Measurements from ENCODE around the gene NPC2.

NPC2 gene

GRCh38 chr14:74528406-74528805 is 35.3 kb upstream of the NPC2 start:
- Histone ChIP-seq H4K91ac (ENCODE audit: low read length) (no peak overlapping the region), H3K14ac (ENCODE audit: low read length in 2 of 2) (no peak overlapping the region), H3K4me3 (ENCODE audit: insufficient read depth in 1 of 2, low read depth in 1 of 2, low read length in 2 of 2) (no peak overlapping the region), H3K23ac (ENCODE audit: low read length in 2 of 2) (no peak overlapping the region), H3K9ac (ENCODE audit: low read length) (no peak overlapping the region), H2BK120ac (ENCODE audit: low read depth, low read length) (no peak overlapping the region), H2AK5ac (ENCODE audit: low read length, severe bottlenecking) (no peak overlapping the region), H4K8ac (ENCODE audit: low read length) (no peak overlapping the region), H3K4me2 (ENCODE audit: low read length, poor library complexity, severe bottlenecking) (no peak overlapping the region), H2BK5ac (ENCODE audit: low read depth, low read length, poor library complexity, severe bottlenecking) (no peak overlapping the region), H3K36me3 (ENCODE audit: control insufficient read depth in 1 of 2, insufficient read depth in 2 of 2, low read depth in 1 of 2, low read length in 2 of 2) (peaks cover 83 to 91% of the 10 kb centered on the region in 2 experiments), H3K9me3 (ENCODE audit: control insufficient read depth, low read length) (no peaks in the 10 kb centered on the region), H3K4me1 (ENCODE audit: control insufficient read depth, insufficient read depth, low read depth, low read length) (peaks cover 18% of the 10 kb centered on the region), H3K27ac (ENCODE audit: low read length, poor library complexity, severe bottlenecking) (no peak overlapping the region), H3K18ac (ENCODE audit: low read depth in 1 of 2, low read length in 2 of 2) (no peak overlapping the region), H3K79me1 (replicated peaks; ENCODE audit: low read length, poor library complexity, severe bottlenecking) (peaks cover 7% of the 10 kb centered on the region), H2BK12ac (ENCODE audit: low read length in 2 of 2) (no peak overlapping the region), H2AFZ (ENCODE audit: low read depth, low read length) (no peak overlapping the region), H3K27me3 (ENCODE audit: control insufficient read depth in 1 of 2, insufficient read depth in 1 of 2, low read length in 2 of 2) (no peaks in the 10 kb centered on the region), H3K4ac (ENCODE audit: low read depth in 1 of 2, low read length in 2 of 2) (no peak overlapping the region), H2BK15ac (ENCODE audit: low read depth, poor library complexity, severe bottlenecking) (no peak overlapping the region)
- DNase-seq, result no peak
- 95% methylated on average over 14 of the region's 14 CpGs for WGBS

GRCh38 chr14:74527736-74528280 is 34.7 kb upstream of the NPC2 start:
- Histone ChIP-seq H3K14ac (ENCODE audit: low read length in 2 of 2) (no peak overlapping the region), H4K8ac (ENCODE audit: low read length) (no peak overlapping the region), H3K9ac (ENCODE audit: low read length) (no peak overlapping the region), H2AK5ac (ENCODE audit: low read length, severe bottlenecking) (no peak overlapping the region), H3K4me3 (ENCODE audit: insufficient read depth in 1 of 2, low read depth in 1 of 2, low read length in 2 of 2) (no peak overlapping the region), H3K4me2 (ENCODE audit: low read length, poor library complexity, severe bottlenecking) (no peak overlapping the region), H3K4ac (ENCODE audit: low read depth in 1 of 2, low read length in 2 of 2) (no peak overlapping the region), H3K9me3 (ENCODE audit: control insufficient read depth, low read length) (no peaks in the 10 kb centered on the region), H3K27ac (ENCODE audit: low read length, poor library complexity, severe bottlenecking) (no peak overlapping the region), H3K18ac (ENCODE audit: low read depth in 1 of 2, low read length in 2 of 2) (no peak overlapping the region), H2AFZ (ENCODE audit: low read depth, low read length) (no peak overlapping the region), H3K27me3 (ENCODE audit: control insufficient read depth in 1 of 2, insufficient read depth in 1 of 2, low read length in 2 of 2) (no peaks in the 10 kb centered on the region), H2BK15ac (ENCODE audit: low read depth, poor library complexity, severe bottlenecking) (no peak overlapping the region), H2BK12ac (ENCODE audit: low read length in 2 of 2) (no peak overlapping the region), H3K79me1 (replicated peaks; ENCODE audit: low read length, poor library complexity, severe bottlenecking) (peaks cover 13% of the 10 kb centered on the region), H2BK5ac (ENCODE audit: low read depth, low read length, poor library complexity, severe bottlenecking) (no peak overlapping the region), H2BK120ac (ENCODE audit: low read depth, low read length) (no peak overlapping the region), H3K23ac (ENCODE audit: low read length in 2 of 2) (no peak overlapping the region), H3K36me3 (ENCODE audit: control insufficient read depth in 1 of 2, insufficient read depth in 2 of 2, low read depth in 1 of 2, low read length in 2 of 2) (peaks cover 81 to 91% of the 10 kb centered on the region in 2 experiments), H4K91ac (ENCODE audit: low read length) (no peak overlapping the region), H3K4me1 (ENCODE audit: control insufficient read depth, insufficient read depth, low read depth, low read length) (peaks cover 18% of the 10 kb centered on the region)
- WGBS, result 88% methylated on average over 7 of the region's 10 CpGs
- no peak for DNase-seq

- 64% methylated on average over 9 of the region's 10 CpGs for WGBS
- Histone ChIP-seq H3K4me1 (ENCODE audit: control insufficient read depth, insufficient read depth, low read depth, low read length) (peaks cover 16% of the 10 kb centered on the region), H3K27ac (ENCODE audit: low read length, poor library complexity, severe bottlenecking) (no peak overlapping the region), H3K4me3 (ENCODE audit: insufficient read depth in 1 of 2, low read depth in 1 of 2, low read length in 2 of 2) (no peak overlapping the region), H2BK5ac (ENCODE audit: low read depth, low read length, poor library complexity, severe bottlenecking) (no peak overlapping the region), H3K9me3 (ENCODE audit: control insufficient read depth, low read length) (no peaks in the 10 kb centered on the region), H2BK12ac (ENCODE audit: low read length in 2 of 2) (no peak overlapping the region), H3K18ac (ENCODE audit: low read depth in 1 of 2, low read length in 2 of 2) (no peak overlapping the region), H3K14ac (ENCODE audit: low read length in 2 of 2) (no peak overlapping the region), H3K9ac (ENCODE audit: low read length) (no peak overlapping the region), H2AK5ac (ENCODE audit: low read length, severe bottlenecking) (no peak overlapping the region), H3K36me3 (ENCODE audit: control insufficient read depth in 1 of 2, insufficient read depth in 2 of 2, low read depth in 1 of 2, low read length in 2 of 2) (peaks cover 82 to 94% of the 10 kb centered on the region in 2 experiments), H3K79me1 (replicated peaks; ENCODE audit: low read length, poor library complexity, severe bottlenecking) (peaks cover 15% of the 10 kb centered on the region), H3K27me3 (ENCODE audit: control insufficient read depth in 1 of 2, insufficient read depth in 1 of 2, low read length in 2 of 2) (no peaks in the 10 kb centered on the region), H3K4me2 (ENCODE audit: low read length, poor library complexity, severe bottlenecking) (no peak overlapping the region), H4K8ac (ENCODE audit: low read length) (no peak overlapping the region), H3K23ac (ENCODE audit: low read length in 2 of 2) (no peak overlapping the region), H3K4ac (ENCODE audit: low read depth in 1 of 2, low read length in 2 of 2) (no peak overlapping the region), H2BK120ac (ENCODE audit: low read depth, low read length) (no peak overlapping the region), H2AFZ (ENCODE audit: low read depth, low read length) (no peak overlapping the region), H4K91ac (ENCODE audit: low read length) (no peak overlapping the region), H2BK15ac (ENCODE audit: low read depth, poor library complexity, severe bottlenecking) (no peak overlapping the region)
- DNase-seq, result no peak
Measured at GRCh38 chr14:74526854-74527585, 33.9 kb upstream of the NPC2 start.

GRCh38 chr14:74525361-74525851 is 32.3 kb upstream of the NPC2 start:
- WGBS, result 68% methylated on average over 4 of the region's 4 CpGs
- Histone ChIP-seq H3K23ac (ENCODE audit: low read length in 2 of 2) (no peak overlapping the region), H2BK15ac (ENCODE audit: low read depth, poor library complexity, severe bottlenecking) (no peak overlapping the region), H3K79me1 (replicated peaks; ENCODE audit: low read length, poor library complexity, severe bottlenecking) (peaks cover 23% of the 10 kb centered on the region), H2AFZ (ENCODE audit: low read depth, low read length) (no peak overlapping the region), H4K8ac (ENCODE audit: low read length) (no peak overlapping the region), H2BK5ac (ENCODE audit: low read depth, low read length, poor library complexity, severe bottlenecking) (no peak overlapping the region), H3K4ac (ENCODE audit: low read depth in 1 of 2, low read length in 2 of 2) (no peak overlapping the region), H4K91ac (ENCODE audit: low read length) (no peak overlapping the region), H3K27ac (ENCODE audit: low read length, poor library complexity, severe bottlenecking) (no peak overlapping the region), H3K9me3 (ENCODE audit: control insufficient read depth, low read length) (no peaks in the 10 kb centered on the region), H3K4me1 (ENCODE audit: control insufficient read depth, insufficient read depth, low read depth, low read length) (peaks cover 13% of the 10 kb centered on the region), H3K27me3 (ENCODE audit: control insufficient read depth in 1 of 2, insufficient read depth in 1 of 2, low read length in 2 of 2) (no peaks in the 10 kb centered on the region), H3K18ac (ENCODE audit: low read depth in 1 of 2, low read length in 2 of 2) (no peak overlapping the region), H3K4me3 (ENCODE audit: insufficient read depth in 1 of 2, low read depth in 1 of 2, low read length in 2 of 2) (no peak overlapping the region), H3K4me2 (ENCODE audit: low read length, poor library complexity, severe bottlenecking) (no peak overlapping the region), H3K36me3 (ENCODE audit: control insufficient read depth in 1 of 2, insufficient read depth in 2 of 2, low read depth in 1 of 2, low read length in 2 of 2) (peaks cover 84 to 91% of the 10 kb centered on the region in 2 experiments), H2AK5ac (ENCODE audit: low read length, severe bottlenecking) (no peak overlapping the region), H3K9ac (ENCODE audit: low read length) (no peak overlapping the region), H2BK120ac (ENCODE audit: low read depth, low read length) (no peak overlapping the region), H3K14ac (ENCODE audit: low read length in 2 of 2) (no peak overlapping the region), H2BK12ac (ENCODE audit: low read length in 2 of 2) (no peak overlapping the region)
- DNase-seq, result no peak

All from mesenchymal stem cell (in vitro differentiated cells and primary cell).